Activated effector memory CD4-positive, alpha-beta T cell treated with anti-CD3 and anti-CD28 coated beads, Interleukin-2, amount 50 U/mL, for 16 hours (primary cell): ENCODE data around the gene LOXL3.

ENCODE experiments used
- DNase-seq: peaks from one replicate; pipeline ENCODE4 v3.0.0-alpha.2; 2020

LOXL3 gene

DNA sequence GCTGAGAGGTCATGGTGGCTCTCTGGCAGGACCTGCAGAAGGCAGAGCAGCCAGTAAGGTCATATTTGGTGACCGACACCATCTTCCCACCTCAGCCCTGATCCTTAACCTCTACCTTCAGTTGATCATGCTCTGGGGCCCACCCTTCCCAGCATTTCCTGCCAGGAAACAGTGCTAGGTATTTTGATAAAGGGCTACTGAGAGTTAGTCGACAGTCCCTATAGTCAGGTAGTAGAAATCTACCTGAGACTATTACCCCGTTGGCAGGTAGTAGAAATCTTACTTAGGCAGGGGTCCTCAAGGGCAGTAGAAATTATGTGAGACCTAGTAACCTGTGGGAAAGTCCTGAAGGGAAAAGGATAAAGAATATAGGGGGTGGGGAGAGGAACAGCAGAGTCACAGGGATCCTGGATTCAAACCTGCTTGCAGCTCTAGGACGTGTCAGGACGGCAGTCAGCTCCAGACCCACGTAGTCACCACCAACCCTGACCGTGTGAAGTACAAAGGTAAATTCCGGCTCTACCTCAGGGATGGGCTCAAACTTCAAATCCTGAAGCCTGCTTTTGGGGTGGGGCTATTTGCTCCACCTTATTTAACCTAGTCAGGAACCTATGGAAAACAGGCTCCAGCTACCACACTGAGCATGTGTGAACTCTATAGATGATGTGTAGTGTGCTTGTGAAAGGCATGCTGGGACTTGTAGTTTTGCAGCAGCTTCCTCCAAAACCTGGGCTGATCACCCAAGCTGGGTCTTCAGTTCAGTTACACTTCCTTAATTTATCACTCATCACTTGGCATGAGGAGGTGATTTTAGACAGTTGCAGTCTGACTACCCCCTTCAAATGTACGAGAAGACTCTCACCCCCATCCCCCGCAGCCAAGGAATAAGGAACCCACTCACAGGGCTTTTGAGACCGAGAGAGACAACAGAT is 27.8 kb downstream of the LOXL3 start, which contains the start of gene DQX1:
Gene DQX1, minus strand, starts transcription at position 515 of the 932 bp plus-strand sequence. Its CDS starts 502 bp downstream, at position 13.
- no peak for DNase-seq

DNA sequence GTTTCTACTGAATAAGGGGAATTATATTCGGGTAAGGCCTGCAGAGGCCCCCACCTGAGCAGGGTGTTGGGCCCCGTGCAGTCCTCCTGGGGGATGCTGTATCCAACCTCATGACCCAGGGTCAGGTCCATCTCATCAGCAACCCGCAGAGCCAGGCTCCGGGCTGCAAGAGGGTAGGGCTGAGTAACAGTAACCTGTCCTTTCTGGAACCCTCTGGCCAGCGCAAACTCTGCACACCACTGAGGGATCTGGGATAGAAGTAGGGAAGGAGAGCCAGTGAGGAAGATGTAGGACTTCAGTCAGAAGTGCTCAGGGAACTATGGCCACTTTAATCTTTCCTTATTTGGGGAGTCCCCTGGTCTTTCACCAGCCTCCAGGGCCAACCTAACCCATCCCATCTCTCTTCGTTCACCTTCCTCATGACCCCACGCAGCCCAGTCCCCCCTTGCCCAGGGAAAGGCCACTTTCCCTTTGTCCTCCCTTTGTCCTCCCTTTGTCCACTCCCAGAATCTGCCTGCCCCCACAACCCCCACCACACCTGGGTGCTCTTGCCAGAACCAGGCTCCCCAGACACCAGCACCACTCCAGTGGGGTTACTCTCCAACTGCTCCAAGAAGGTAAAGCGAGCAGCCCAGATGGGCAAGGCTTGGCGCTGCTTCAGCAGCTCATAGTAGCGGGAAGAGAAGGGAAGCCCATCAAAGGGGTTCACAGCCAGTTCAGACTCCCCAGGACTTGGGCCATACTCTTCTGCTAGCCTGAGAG is 28.6 kb downstream of the LOXL3 start:
- DNase-seq = no peak

DNA sequence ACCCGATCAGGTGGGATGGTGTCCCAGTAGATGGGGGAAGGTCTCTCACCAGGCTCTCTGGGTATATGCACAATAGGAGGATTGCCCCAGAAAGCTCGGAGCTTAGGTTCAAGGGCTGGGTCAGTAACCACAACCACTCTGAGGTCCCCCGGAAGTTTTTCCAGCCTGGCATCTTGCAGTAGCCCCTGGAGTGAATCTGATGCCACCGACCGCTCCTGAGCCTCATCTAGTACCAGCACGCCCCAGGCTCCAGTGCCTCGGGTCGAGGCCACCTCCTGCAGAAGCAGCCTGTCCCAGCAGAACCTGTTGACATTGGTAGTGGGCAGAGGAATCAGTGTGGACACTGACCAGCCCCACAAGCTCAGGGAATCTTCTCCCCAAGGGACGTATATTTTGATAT is 29.7 kb downstream of the LOXL3 start:
- no peak for DNase-seq

DNA sequence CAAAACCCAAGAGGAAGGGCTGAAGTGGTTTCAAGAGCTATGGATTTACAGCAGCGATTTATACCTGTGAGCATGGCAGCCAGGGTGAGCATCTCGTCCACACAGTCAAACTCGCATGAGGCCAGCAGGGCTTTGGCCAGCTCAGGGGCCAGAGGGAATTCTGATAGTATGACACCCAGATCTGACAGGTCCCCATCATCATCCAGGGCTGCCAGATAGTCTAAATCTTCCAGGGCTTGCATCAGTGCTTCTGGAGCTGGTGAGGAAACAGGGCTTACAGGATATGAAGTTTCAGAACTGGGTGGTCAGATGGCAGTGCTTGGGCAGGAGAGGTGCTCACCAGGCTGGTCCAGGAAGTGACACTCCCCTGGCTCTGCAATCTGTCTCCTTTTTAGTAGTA is 31.2 kb downstream of the LOXL3 start:
- DNase-seq = no peak

DNA sequence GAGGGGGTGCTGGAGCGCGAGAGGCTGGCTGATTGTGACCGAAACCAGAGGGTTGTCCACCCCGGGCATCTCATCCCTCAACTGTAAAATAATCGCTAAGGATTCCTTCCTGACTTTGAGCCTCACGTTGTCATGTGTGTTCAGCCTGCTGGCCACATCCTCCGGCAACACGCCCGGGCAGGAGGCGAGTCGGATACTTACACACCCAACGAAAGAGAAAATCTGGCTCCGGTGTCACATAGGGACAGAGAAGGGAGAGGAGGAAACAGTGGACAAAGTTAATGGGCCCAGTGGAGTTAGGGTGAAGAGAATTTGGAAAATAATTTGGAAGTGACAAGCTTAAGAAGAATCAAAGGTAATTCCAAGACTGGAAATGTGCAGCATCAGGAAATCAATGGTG is 37.1 kb downstream of the LOXL3 start:
- peak; percentile 27 for DNase-seq

DNA sequence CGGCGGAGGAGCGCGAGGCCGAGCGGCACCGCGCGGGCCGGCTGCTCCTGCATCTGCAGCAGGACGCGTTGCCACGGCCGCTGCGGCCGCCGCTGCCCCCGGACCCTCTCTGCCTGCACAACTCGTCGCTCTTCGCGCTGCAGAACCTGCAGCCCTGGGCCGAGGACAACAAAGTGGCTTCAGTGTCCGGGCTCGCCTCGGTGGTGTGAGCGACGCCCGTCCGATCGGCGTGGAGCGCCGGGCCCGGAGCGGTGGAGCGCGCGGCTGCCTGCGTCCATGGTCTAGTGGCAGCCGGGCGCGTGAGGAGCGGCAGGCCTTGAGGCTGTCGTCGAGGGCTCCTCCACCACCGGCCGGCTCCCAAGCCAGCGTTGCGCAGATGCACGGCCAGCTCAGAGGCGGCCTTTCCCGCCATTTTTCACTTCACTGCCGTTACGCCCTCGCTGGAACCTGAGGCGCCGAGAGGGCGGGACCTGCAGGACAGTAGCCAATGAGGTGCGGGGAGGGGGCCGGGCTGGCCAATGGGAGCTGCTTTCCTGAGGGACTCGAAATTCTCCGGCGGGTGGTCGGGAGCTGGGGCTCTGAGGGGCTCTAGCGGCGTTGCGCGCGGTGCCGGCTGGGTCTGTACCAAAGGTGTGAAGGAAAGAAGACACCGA is 37.6 kb downstream of the LOXL3 start:
- peak; percentile 92 for DNase-seq

DNA sequence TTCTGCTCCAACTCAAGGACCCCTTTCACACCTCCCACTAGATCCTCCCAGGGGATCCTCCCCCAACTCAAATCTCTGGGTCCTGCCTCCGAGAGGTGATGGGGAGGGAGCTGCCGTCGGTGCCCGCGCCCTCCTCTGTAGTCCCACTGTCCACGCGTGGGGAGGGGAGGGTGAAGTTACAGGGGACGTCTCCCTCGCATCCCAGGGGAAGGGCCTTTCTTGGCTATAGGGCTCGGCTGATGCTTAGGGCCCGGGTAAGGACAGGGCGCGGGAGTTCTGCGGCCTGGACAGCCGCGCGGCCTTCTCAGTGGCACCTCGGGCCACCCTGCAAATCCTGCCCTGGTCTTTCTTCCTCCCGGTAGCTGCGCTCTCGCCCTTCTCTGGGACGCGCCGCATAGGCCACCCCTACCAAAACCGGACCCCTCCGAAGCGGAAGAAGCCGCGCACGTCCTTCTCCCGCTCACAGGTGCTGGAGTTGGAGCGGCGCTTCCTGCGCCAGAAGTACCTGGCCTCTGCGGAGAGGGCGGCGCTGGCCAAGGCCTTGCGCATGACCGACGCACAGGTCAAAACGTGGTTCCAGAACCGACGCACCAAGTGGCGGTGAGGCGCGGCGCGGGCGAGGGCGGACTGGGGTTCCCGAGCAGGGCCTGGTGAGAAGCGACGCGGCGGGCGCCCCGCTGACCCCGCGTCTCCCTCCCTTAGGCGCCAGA is 38.3 kb downstream of the LOXL3 start:
- no peak for DNase-seq

DNA sequence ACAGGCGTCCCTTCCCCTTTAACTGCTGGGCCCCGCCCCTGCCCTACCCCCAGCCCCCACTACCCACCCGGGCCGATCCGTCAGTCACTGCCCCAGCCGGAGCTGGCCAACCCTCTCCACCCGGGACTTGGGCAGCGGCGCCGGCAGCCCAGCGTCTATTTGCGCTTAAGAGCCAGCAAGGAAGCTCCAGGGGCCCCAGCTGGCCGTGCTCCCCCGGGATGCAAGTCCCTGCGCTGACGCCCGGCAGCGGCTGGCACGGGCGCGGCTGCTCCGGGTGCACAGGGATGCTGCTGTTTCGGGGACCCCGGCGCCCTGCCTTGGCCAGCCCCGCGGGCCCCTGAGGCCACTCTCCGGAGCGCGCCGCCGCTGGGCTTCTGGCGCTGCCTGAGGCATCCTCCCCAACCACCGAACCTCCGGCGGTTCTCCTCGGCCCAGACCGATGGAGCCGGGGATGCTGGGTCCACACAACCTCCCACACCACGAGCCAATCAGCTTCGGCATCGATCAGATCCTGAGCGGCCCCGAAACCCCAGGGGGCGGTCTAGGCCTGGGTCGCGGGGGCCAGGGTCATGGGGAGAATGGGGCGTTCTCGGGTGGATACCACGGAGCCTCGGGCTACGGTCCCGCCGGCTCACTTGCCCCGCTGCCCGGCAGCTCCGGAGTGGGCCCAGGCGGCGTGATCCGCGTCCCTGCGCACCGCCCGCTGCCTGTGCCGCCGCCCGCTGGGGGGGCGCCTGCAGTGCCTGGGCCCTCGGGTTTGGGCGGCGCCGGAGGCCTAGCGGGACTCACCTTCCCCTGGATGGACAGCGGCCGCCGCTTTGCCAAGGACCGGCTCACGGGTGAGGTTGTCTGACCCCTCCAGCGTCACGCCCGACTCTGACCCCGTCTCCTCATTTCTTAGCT is 39.1 kb downstream of the LOXL3 start, which contains the start of gene TLX2:
Gene TLX2, plus strand, starts transcription at position 83 of the 903 bp plus-strand sequence. Its CDS starts 357 bp downstream, at position 440.
- DNase-seq = peak; percentile 63

DNA sequence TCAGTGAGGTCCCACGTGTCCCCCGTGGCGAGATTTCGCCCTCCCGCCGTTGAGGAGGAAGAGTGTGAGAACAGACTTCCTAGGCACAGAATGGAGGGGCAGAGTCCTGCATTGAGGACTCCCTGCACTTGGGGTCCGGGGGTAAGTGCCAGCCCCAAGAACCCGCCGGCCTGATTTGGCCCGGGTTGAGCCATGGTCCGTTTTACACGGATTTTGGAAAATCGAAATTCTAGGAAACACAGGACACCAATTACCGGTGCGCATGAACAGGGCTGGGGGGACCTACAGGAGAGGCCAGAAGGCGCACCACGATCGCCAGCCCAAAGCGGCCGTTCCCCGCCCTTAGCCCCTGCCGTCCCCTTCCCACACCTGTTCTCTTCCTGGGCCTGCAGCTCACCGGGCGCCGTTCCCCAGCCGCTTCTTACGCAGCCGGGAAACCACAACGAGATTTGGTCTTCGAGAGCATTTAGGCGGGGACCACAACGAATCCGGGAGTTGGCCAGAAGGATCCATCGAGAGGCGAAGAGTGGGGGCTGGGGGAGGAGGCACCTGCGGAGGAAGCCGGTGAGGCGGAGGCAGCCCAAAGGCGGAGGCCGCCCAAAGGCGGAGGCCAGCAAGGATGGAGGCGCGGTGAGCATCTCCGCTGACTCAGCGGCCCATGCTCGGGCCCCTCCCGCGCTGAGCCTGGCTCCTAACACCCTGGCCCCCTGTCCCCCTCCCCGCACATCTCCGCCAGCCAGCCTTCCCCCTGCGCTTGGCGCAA is 40.0 kb downstream of the LOXL3 start:
- DNase-seq = peak; percentile 73

DNA sequence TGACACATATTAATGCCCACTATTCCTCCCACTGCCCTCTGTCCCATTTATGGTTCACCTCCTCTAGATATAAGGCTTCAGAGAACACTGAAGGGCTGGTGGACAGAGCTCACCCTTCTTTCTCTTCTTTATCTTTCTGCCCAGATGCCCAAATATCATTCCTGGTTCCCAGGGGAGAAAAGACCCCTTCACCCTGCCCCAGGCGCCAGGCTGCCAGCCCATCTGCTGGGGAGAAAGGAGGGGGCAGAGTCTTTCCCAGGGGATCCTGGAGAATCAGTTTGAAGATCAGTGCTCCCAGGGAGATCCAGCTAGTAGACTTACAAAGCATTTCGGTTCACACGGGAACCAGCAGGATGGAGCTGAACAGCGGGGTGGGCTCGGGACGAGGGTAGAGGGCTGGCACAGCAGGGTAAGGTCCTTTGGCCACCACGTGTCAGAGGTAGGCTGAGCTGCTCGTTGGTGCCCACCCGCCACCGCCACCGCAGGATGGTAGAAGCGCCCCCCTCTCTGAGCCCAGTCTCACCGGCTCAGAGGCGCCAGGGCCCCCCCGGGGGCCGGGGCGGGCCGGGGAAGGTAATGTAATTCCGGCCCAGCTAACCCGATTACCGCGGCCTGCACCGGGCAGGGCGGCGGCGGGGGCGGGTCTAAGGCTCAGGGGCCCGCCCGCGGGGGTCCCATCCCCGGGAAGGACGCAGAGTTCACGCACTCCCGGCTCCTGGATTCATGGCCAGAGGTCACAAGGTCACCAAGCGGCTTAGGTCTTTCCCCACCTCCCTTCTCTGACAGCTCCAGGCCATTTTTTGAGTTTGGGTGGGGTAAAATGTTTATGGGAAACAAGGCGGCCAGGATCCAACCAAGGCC is 40.8 kb downstream of the LOXL3 start:
- DNase-seq = no peak

DNA sequence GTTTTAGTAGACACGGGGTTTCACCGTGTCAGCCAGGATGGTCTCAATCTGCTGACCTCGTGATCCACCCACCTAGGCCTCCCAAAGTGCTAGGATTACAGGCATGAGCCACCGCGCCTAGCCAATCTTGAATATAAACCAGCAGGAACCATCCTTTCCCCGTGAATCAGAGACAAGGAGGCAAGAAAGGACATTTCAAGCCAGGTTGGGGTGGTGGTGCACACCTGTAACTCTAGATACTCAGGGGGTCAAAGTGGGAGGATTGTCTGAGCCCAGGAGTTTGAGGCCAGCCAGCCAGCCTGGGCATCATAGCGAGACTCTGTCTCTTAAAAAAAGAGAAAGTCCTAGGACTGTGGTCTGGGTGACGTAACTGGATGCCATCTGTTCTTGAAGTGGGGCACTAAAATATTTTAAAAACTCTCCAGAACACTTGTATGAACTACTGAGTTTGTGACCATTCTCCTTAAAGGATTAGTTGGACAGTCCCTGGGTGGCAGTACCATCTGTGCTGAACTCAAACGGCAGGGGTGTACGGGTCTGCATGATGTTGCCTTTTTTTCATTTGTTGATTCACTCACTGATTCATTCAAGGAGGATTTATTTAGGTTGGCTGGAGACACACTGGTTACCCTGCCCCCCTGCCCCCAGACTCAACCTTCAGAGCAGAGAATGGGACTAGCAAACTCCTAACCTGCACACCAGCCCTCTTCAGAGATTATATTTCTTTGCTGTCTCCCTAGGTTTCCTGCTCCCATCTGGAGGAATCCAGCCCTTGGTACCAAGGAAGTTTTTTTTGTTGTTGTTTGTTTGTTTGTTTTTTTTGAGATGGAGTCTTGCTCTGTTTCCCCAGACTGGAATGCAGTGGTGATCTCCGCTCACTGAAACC is 42.4 kb downstream of the LOXL3 start:
- DNase-seq = peak; percentile 25

DNA sequence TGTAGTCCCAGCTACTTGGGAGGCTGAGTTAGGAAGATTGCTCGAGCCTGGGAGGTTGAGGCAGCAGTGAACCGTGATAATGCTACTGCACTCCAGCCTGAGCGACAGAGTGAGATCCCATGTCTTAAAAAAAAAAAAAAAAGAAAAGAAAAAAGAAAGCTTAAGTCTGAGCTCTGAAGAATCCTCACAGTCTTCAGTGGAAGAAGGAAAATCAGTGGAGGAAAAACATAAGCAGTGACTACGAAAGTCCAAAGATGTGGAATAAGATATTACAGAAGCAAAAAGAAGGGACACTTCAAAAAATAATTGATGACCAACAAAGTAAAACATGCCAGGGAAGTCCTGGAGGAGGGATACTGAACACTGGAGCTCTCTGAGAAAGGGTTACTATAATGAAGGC is 43.5 kb downstream of the LOXL3 start:
- no peak for DNase-seq

DNA sequence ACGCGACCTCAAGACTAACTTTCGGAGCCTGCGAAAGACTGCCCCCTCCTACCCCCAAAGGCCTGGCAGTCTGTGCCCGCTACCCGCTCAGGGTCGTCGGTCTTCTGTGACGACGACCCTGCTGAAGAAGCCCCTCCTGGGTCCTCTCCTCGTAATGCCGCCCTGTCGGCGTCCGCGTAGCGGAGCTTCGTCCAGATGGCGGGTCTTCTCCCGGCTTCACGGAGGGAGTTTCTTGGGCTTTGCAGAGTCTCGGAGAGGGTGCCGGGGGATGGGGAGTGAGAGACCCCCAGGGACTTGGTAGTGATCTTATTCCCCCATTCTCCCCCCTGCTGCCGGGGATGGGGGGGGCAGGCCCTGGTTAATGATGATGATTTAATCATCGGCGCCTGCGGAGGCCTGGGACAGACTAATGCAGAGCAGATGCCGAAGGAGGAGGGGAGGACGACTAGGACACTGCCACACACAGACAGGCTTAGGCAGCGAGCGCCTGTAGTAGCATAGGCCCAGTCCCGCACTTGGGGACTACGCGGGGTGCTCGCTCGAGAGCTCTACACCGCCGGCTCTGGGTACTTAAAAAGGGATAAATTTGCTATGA is 45.7 kb downstream of the LOXL3 start:
- no peak for DNase-seq

DNA sequence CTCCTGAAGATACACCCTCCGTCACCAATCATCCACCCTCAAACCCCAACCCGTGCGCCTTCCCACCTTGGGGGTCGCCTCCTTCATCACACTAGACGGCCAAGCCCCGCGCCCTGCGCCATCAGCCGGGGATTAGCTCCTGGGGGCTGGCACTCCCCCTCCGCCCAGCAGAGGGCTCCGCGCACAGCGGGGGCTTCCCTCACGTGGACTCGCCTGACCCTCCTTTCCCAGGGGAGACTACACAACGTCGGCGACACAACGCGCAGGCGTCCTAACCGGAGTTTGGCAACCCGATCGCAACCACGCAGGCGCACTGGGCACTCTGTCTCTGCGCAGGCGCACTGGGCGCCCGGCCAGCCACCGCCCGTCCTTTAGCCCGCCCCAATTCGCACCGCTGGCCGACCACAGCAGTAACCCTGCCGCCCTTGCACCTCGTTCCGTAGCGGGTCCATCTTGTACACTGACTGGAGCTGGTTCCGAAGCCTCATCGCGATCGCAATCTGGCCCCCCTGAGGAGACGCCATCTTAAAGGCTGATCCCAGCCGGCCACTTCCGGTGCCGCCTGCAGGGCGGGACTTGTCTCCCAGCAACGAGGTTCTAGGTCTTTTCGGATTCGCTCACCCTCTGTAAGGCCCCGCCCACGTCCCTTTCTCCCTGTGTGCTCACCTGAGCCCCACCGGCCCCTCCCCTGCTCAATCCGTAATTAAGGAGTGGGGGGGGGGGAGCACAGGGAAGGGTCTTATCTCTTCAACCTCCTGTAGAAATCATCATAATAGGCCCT is 46.4 kb downstream of the LOXL3 start, which contains the start of gene PCGF1:
Gene PCGF1, minus strand, starts transcription at position 551 of the 781 bp plus-strand sequence. Its CDS starts 27 bp downstream, at position 524.
- DNase-seq = peak; percentile 100

DNA sequence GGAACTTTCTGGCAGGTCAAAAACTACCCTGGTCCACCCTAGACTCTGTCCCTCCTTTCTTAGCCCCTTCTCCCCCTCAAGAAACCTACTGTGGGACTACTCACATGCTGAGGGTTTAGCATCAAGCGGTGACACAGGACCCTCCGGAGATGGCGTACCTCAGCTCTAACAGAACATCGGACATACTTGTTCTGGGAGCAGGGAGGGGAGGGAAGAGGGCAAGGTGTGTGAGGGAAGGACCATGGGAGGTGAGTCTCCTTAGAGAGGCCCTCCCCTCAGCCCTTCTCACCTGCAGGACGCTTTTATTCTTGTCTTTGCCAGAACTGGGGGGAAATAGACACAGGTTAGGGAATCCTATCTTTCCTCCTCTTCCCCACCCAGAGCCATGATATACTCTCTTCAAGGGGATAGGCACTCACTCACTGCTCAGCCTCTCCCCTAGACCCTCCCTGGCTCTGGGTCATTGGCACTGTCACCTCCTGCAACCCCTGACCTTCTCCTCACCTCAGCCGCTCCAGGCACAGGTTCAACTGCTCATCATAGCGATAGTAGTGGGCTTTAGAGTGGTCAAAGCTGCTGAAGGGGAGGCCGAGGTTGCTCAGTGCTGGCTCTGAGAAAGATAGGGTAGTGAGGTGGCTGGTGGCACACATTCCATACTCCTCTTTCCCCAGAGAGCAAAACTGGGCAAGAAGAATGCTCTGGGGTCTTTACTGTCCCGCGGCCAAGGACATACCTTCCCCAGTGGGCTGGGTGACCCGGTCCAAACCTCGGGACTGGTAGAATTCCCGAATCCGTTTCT is 48.1 kb downstream of the LOXL3 start:
- DNase-seq = no peak

DNA sequence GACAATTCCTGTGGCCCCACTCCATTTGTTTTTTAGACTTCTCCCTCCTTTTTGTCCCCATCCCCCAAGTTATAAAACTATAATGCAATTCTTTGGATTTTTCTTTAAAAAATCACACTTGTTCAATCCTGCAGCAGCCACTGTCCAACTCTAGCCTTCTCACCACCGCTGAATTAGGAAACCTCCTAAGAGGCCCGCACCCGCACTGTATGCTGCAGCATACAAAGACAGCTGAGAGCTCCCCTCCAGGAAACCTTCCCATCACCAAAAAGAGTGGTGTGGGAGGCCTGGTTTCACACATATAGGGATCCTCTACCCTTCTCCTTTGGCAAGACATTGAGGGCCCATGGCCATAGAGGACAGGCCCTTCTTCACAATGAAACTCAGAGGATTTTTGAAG is 49.2 kb downstream of the LOXL3 start:
- DNase-seq = no peak
